ENCODE data around the gene YARS1. TPM values are rescaled to one million over a fixed set of nuclear protein-coding genes. Genes with fewer than 3 reads are reported as not detected.

YARS1 gene
- total and polyA plus RNA-seq, 4 donors, result 31.6 to 94.0 (median 52.6) TPM

GRCh38 chr1:32810358-32810757 lies 6.8 kb downstream of the YARS1 start:
- Histone ChIP-seq H3K9me3 (ENCODE audit: control insufficient read depth in 4 of 4, low read length in 3 of 4) (no peaks in the 10 kb centered on the region), H3K36me3 (ENCODE audit: control insufficient read depth in 4 of 4, insufficient read depth in 3 of 4, low read depth in 1 of 4, low read length in 3 of 4) (peaks cover 6 to 42% (median 27%) of the 10 kb centered on the region in 4 donors), H3K27ac (ENCODE audit: low read depth in 1 of 2, low read length in 2 of 2) (no peak overlapping the region), H3K4me1 (ENCODE audit: control insufficient read depth in 4 of 4, insufficient read depth in 4 of 4, low read length in 3 of 4) (peaks cover 0 to 10% (median 6%) of the 10 kb centered on the region in 4 donors), H3K27me3 (ENCODE audit: control insufficient read depth in 4 of 4, insufficient read depth in 4 of 4, low read length in 3 of 4) (no peaks in the 10 kb centered on the region), H3K9ac (ENCODE audit: low read depth in 1 of 2, low read length in 2 of 2) (no peak overlapping the region), H3K4me3 (ENCODE audit: low read depth in 1 of 3, low read length in 3 of 3) (no peak overlapping the region)
- TF ChIP-seq GABPA (IDR thresholded peaks at IDR 0.05 in 1 of 2, conservative IDR thresholded peaks at IDR 0.05 in 1 of 2) (no peak), CTCF (IDR thresholded peaks at IDR 0.05; ENCODE audit: low read depth, low read length, missing input control) (no peak), HNF4G (IDR thresholded peaks at IDR 0.05) (no peak), REST (IDR thresholded peaks at IDR 0.05) (no peak), HNF4A (conservative IDR thresholded peaks at IDR 0.05) (no peak), RAD21 (IDR thresholded peaks at IDR 0.05) (no peak), YY1 (IDR thresholded peaks at IDR 0.05) (no peak), ZBTB33 (IDR thresholded peaks at IDR 0.05) (no peak), MAX (IDR thresholded peaks at IDR 0.05) (no peak), NR2F2 (IDR thresholded peaks at IDR 0.05) (no peak), TAF1 (conservative IDR thresholded peaks at IDR 0.05) (no peak), FOXA2 (IDR thresholded peaks at IDR 0.05) (no peak), EGR1 (IDR thresholded peaks at IDR 0.05; ENCODE audit: low read depth in 2 of 2) (no peak), JUND (IDR thresholded peaks at IDR 0.05) (no peak), FOXA1 (IDR thresholded peaks at IDR 0.05) (no peak), RXRA (IDR thresholded peaks at IDR 0.05) (no peak), SP1 (IDR thresholded peaks at IDR 0.05) (no peak), ATF3 (IDR thresholded peaks at IDR 0.05) (no peak)
- WGBS, result 97% methylated on average over 5 of the region's 5 CpGs
- DNase-seq (ENCODE audit: low spot score), result no peak

Data from liver (tissue), 9 donors.